ENCODE results near the gene ISM1.

ISM1 gene

GRCh38 chr20:13220904-13221297, at the start of gene ISM1:
Gene ISM1 (plus strand): TSS chr20:13221274. CDS start chr20:13221777, 503 bp downstream.
- DNase-seq (ENCODE audit: insufficient read length, low spot score) (no peak), FAIRE-seq (no peak)

DNA sequence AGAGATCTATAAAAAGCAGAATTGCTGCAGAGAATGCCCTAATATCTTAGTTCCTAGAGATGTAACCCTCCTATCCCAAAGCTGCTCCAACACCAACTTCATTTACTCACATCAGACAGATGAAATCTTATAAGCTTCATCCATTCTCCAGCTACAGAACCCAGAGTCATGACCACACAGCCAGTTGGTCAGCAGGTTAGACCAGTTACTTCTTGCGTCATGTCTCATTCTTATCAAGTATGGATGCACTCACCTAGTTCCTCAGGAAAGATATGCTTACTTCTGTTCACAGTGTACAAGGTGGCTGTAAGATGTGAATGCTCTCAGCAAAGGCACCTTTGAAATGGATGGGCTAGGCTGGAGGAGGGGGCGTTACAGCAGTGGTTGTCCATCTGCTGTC, 47.9 kb upstream of the ISM1 start:
- no peak for FAIRE-seq

GRCh38 chr20:13174402-13174801, 46.7 kb upstream of the ISM1 start:
- no peak for DNase-seq (ENCODE audit: insufficient read length, low spot score)
- FAIRE-seq, result no peak

More for the DNA sequence above, 47.9 kb upstream of the ISM1 start:
- DNase-seq (ENCODE audit: insufficient read length, low spot score), result no peak

- no peak for FAIRE-seq
- DNase-seq (ENCODE audit: insufficient read length, low spot score), result no peak
Observed at GRCh38 chr20:13180986-13181889, 39.8 kb upstream of the ISM1 start.

DNA sequence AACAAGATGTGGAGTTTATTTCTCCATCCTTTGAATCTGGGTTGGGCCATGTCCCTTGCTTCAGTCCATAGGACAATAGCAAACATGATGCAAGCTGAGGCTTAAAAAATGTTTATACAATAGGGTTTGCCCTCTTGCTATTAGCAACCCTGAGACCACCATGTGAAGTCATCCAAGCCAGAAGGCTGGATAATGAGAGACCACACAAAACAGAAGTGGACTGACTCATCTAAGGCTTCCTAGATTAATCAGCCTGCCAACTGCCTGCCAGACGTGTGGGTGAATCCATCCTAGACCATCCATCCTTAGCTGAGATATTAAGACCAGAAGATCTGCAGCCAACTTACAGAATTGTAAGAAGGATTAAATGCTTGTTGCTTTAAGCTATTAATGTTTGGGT, 38.1 kb upstream of the ISM1 start:
- FAIRE-seq, result no peak
- DNase-seq (ENCODE audit: insufficient read length, low spot score), result no peak

- DNase-seq (ENCODE audit: insufficient read length, low spot score) (no peak), FAIRE-seq (no peak)
Observed at GRCh38 chr20:13186043-13186774, 34.9 kb upstream of the ISM1 start.

GRCh38 chr20:13187899-13188298, 33.2 kb upstream of the ISM1 start:
- no peak for FAIRE-seq
- DNase-seq (ENCODE audit: insufficient read length, low spot score), result no peak

DNA sequence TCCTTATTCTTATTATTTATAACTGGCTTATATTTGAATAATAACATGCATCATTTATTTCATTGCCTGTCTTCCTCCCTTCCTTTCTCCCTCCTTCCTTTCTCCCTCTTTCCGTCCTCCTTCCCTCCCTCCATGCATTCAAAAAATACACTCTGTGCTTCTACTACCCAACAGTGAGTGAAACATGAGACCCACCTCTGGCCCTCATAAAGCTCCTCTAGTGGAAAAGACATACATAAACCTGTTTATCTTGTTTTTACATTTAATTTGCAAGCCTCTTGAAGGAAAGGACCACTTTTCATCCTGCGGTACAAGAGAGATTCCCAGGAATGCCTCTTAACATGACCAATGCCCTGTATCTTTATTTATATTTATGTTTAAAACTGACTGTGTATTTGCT, 21.8 kb upstream of the ISM1 start:
- DNase-seq (ENCODE audit: insufficient read length, low spot score) (no peak), FAIRE-seq (no peak)

- FAIRE-seq (no peak), DNase-seq (ENCODE audit: insufficient read length, low spot score) (no peak)
Observed at GRCh38 chr20:13200767-13201500, 20.1 kb upstream of the ISM1 start.

DNA sequence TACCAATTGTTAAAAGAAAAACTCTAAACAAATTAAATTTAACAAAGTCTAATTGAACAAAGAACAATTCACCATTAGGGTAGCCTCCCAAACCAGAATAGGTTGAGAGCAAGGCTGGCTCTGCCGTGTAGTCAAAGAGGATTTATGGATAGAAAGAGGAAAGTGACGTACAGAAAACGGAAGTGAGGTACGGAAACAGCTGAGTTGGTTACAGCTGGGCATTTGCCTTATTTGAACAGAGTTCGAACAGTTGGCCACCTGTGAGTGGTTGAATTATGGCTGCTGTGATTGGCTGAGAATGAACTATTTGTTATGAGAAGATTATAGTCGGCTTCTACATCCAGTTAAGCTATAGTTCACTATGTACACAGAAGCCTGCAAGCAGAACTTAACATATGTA, 18.5 kb upstream of the ISM1 start:
- FAIRE-seq (no peak), DNase-seq (ENCODE audit: insufficient read length, low spot score) (no peak)

DNA sequence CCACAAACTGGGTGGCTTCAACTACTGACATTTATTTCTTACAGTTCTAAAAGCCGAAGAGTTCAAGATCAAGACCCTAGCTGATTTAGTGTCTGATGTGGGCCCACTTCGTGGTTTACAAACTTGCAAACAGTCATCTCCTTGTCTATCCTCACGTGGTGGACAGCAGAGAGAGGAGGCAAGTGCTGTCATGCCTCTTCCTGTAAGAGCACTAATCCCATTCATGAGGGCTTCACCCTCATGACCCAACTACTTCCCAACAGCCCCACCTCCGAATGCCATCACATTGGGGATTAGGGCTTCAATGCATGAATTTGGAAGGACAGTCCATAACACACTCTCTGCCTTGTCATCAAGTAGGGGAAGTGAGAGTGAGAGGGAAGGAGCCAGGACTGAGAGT, 15.6 kb upstream of the ISM1 start:
- DNase-seq (ENCODE audit: insufficient read length, low spot score) (no peak), FAIRE-seq (no peak)

DNA sequence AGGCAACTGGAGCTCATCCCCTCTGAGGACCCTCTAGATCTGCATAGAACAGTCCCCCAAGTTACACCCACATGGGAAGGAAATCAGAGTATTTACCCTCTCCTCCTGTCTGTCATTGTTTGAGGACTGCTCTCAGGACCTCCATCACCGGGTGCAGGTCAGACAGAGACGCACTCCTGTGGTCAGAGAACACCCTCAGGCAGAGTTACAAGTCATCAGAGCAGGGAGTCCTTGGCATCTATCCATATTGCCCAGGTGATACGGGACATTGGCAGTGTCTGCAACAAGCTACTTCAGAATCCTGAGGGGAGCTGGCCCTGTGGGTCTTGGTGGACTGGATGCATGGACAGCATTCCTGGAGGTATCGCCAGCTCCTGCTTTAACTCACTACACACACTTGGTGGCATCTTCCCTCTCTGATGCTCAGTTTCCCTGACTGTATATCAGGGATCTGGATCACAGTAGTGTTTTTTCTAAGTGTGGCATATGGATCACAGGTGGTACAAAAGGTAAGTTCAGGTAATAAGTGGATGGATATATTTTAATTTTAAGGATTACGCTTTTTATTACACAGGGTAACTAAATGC, 15.1 kb upstream of the ISM1 start:
- no peak for FAIRE-seq
- no peak for DNase-seq (ENCODE audit: insufficient read length, low spot score)

DNA sequence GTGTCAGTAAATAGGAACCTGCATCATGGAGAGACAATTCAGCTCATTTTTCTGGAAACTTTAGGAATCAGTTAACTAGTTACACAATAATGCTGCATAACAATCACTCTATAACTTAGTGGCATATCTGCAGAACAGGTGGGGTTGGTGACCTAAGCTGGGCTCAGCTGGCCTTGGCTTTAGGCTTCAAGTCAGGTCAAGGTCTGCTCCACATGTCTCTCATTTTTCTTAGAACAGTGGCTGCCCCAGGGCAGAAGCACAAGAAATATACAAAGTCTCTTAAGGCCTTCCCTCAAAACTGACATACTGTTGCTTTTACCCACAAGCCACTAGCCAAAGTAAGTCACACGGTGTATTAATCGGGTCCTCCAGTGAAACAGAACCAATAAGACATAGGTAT, 14.1 kb upstream of the ISM1 start:
- no peak for DNase-seq (ENCODE audit: insufficient read length, low spot score)
- no peak for FAIRE-seq

DNA sequence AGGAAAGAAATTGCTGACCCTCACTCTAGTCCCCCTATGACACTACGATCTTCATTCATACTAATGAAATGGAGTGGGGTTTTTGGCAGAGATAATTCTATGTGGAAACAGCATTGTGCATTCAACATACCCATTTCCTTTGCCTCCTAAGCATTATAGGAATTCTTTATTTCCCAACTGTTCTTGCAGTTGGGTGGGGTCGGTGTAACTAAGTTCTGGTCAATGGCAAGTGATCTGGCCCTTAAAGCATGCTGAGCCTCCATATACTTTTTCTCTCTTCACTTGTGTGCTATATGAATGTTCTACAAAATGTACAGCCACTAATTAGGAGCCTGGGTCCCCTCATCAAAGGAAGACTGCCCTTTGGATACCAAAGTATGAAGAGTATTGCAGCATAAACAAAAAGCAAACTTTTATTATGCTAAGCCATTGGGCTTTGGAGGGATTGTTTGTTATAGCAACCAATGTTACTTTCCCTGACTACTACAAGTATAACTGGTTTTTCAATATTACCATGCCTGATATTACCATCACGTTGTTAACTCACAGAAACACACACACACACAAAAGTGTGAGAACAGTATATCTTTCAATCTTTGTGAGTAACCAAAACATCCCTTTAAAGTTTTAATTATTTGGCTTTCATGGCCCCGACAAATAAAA, 9.0 kb upstream of the ISM1 start:
- no peak for FAIRE-seq
- no peak for DNase-seq (ENCODE audit: insufficient read length, low spot score)

DNA sequence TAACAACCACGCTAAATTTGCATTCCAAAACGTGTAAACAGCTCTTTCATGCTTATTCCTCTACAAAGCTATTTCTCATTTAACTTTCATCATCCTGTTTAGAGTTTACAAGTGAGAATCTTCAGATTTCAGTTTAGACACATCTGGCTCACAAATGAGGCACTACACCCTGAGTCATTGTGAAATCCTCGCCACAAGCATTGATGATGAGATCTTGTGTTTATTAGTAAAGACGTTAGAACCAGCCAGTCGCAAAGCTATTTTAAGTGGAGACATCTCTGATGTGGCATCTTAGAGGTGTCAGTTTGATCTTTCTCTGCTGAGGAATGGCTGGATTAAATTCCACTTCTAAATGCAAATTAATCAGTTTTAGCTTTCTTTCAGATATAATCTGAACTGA, 8.3 kb upstream of the ISM1 start:
- FAIRE-seq (no peak), DNase-seq (ENCODE audit: insufficient read length, low spot score) (no peak)

DNA sequence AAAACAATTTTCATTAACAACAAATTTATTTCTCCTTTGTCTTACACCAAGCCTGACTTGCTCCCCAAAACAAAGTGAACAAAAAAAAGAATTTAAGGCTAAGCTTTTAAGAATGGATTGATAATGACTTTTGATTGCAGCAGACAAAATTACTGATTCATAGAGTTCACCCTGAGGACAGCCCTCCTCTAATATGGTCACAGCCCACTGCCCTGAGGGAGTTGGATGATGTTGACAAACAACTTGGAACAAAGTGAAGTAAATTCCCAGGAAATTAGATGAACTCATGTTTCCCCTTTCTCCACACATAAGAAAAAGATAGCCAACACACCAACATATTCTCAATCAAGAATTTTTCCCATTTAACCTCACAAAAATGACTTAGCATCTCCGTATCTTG, 7.7 kb upstream of the ISM1 start:
- FAIRE-seq (no peak), DNase-seq (ENCODE audit: insufficient read length, low spot score) (no peak)

- DNase-seq (ENCODE audit: insufficient read length, low spot score) (no peak), FAIRE-seq (no peak)
Observed at GRCh38 chr20:13216533-13216932, 4.5 kb upstream of the ISM1 start.

- FAIRE-seq, result no peak
Observed at GRCh38 chr20:13219327-13220193, 1.5 kb upstream of the ISM1 start.

GRCh38 chr20:13220194-13220903, 725 bp upstream of the ISM1 start:
- DNase-seq (ENCODE audit: insufficient read length, low spot score), result no peak
- no peak for FAIRE-seq

More at GRCh38 chr20:13219327-13220193, 1.5 kb upstream of the ISM1 start:
- no peak for DNase-seq (ENCODE audit: insufficient read length, low spot score)
